Pancreas (tissue), 10 donors: ENCODE results near the gene SS18L1. TPM values are rescaled to one million over a fixed set of nuclear protein-coding genes. Genes with fewer than 3 reads are reported as not detected.

ENCODE experiments used
- ATAC-seq, 4 donors: fragments of 200-7000 bp; cut with Tn5 transposase; one replicate each; pipeline versions ENCODE4 v1.8.0 to v1.9.1; 2020; ENCODE audit warnings: mild to moderate bottlenecking in 4 of 4, moderate library complexity in 4 of 4
- DNase-seq, 6 donors: peaks; one replicate each; pipeline ENCODE4 v3.0.0-alpha.2; 2020
- FAIRE-seq: peaks from 2 replicates; lab custom pipeline; 2012; peaks lifted over from hg19 to GRCh38; lab: Jason Lieb, UNC
- H3K27ac ChIP-seq, 4 donors: fragments of 200-600 bp; sonication (generic); 1 replicate in 3 of 4; 2 replicates in 1 of 4; pipeline versions ENCODE4 v1.5.0 to v1.8.0; 2020
- H3K27me3 ChIP-seq, 4 donors: fragments of 200-600 bp; one replicate each; pipeline ENCODE4 v1.8.0; 2021
- H3K36me3 ChIP-seq, 3 donors: fragments of 200-600 bp; sonication (generic) in 1 of 3; one replicate each; pipeline versions ENCODE4 v1.5.0 to v1.8.0; 2020 to 2021
- H3K4me1 ChIP-seq, 3 donors: fragments of 200-600 bp; one replicate each; pipeline ENCODE4 v1.8.0; 2021
- H3K4me3 ChIP-seq, 4 donors: fragments of 200-600 bp; sonication (generic) in 2 of 4; one replicate each; pipeline versions ENCODE4 v1.5.0 to v1.8.0; 2020 to 2021
- H3K9me3 ChIP-seq, 4 donors: fragments of 200-600 bp; one replicate each; pipeline ENCODE4 v1.8.0; 2021
- WGBS, 2 donors: extraction: QIAGEN DNeasy Blood & Tissue Kit; methylation state at CpG; one replicate each; pipeline ENCODE4 v1.1.7; 2013; 5-methylcytosine and 5-hydroxymethylcytosine counted together
- intact Hi-C, 3 donors: fragments of 100-400 bp; cut with DNase I; formaldehyde crosslinking; loops; one replicate each; pipeline versions ENCODE4 v1.11.1 to v1.14.2; 2022
- polyA plus RNA-seq, 2 donors: library from polyadenylated mRNA; stranded (reverse); fragments of 200-250 nt; gene quantifications; one replicate each; pipeline ENCODE4 v1.2.3, GENCODE V29; 2013
- total RNA-seq, 6 donors: library from RNA; stranded (reverse); fragmentation: NEBNext Ultra II Directional in 4 of 6; extraction: Animal tissue kit (Norgen Biotek cat#: 25700) in 4 of 6; gene quantifications; one replicate each; pipeline versions ENCODE4 v1.2.1 to v1.2.4, GENCODE V29; 2021 to 2023
- TF ChIP-seq, protein P1 (sequence below), 4 donors: fragments of 200-600 bp; sonication (generic) in 3 of 4; IDR thresholded peaks; one replicate each; pipeline versions ENCODE4 v1.5.0 to v1.8.0; 2021; ENCODE audit warnings: antibody characterized with exemption in 4 of 4
- donor health status: healthy with polysubstance abuse.
- donor health status: DM: no; HTN: no; CAD: no; lungs with moderate emphysema.
- donor health status: DM: no; HTN: no; CAD: no.
- donor health status: control.
- donor health status: control.
- donor health status: Bipolar disorder and iron deficiency.
- donor health status: DM: yes; HTN: yes; CAD: no.
- donor health status: DM: no; HTN: no; CAD: no.
- donor health status: DM: no; HTN: no; CAD: no.
- donor health status: DM: yes; HTN: yes; CAD: no.

SS18L1 gene
- total and polyA plus RNA-seq, 8 donors: 6.6 to 19.3 (median 8.4) TPM

DNA sequence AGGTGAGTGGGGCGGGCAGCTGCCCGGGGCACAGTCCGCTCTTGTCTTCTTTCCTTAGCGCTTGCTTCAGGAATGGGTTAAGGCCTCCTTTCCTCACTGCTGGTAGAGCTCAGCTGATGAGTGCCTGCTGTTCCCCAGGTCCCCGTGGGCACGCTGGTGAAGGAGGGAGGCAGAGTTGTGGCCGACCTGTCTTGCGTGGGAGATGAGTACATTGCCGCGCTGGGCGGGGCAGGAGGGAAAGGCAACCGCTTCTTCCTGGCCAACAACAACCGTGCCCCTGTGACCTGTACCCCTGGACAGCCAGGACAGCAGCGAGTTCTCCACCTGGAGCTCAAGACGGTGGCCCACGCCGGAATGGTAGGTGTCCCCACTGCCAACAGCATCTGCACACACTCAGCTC lies 54.9 kb downstream of the SS18L1 start:
- no peaks in the 10 kb centered on the region for H3K9me3 ChIP-seq
- no peaks in the 10 kb centered on the region for H3K27me3 ChIP-seq
- H3K4me1 ChIP-seq: no peaks in the 10 kb centered on the region
- peak in 3 of 6 donors; percentile 6 to 47 (median 33) for DNase-seq
- FAIRE-seq: no peak
- TF ChIP-seq, protein P1, sequence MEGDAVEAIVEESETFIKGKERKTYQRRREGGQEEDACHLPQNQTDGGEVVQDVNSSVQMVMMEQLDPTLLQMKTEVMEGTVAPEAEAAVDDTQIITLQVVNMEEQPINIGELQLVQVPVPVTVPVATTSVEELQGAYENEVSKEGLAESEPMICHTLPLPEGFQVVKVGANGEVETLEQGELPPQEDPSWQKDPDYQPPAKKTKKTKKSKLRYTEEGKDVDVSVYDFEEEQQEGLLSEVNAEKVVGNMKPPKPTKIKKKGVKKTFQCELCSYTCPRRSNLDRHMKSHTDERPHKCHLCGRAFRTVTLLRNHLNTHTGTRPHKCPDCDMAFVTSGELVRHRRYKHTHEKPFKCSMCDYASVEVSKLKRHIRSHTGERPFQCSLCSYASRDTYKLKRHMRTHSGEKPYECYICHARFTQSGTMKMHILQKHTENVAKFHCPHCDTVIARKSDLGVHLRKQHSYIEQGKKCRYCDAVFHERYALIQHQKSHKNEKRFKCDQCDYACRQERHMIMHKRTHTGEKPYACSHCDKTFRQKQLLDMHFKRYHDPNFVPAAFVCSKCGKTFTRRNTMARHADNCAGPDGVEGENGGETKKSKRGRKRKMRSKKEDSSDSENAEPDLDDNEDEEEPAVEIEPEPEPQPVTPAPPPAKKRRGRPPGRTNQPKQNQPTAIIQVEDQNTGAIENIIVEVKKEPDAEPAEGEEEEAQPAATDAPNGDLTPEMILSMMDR (IDR thresholded peaks at IDR 0.05): no peak
- ATAC-seq: no peak
- intact Hi-C loops: no loop called here
- H3K27ac ChIP-seq: no peak overlapping the region
- 93 to 97% methylated on average over 16 to 17 of the region's 17 CpGs for WGBS, 2 donors
- no peak overlapping the region for H3K4me3 ChIP-seq
- H3K36me3 ChIP-seq: peaks cover 5 to 49% (median 16%) of the 10 kb centered on the region in 3 donors

DNA sequence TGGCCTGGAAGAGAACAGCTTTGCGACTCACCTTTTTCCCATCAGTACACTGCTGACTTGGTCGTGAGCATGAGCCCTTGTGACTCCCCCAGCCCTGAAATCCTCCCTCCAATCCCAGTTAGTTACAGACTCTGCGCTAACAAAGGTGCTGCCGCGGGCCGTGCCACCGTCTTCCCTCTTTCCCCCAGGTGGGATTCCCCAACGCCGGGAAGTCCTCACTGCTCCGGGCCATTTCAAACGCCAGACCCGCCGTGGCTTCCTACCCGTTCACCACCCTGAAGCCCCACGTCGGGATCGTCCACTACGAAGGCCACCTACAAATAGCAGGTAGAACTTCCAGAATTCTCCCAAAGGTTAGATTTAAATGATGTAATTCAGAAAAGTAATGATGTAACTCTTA lies 55.4 kb downstream of the SS18L1 start:
- no peaks in the 10 kb centered on the region for H3K4me1 ChIP-seq
- 98% methylated on average over 18 of the region's 18 CpGs for WGBS, 2 donors

DNA sequence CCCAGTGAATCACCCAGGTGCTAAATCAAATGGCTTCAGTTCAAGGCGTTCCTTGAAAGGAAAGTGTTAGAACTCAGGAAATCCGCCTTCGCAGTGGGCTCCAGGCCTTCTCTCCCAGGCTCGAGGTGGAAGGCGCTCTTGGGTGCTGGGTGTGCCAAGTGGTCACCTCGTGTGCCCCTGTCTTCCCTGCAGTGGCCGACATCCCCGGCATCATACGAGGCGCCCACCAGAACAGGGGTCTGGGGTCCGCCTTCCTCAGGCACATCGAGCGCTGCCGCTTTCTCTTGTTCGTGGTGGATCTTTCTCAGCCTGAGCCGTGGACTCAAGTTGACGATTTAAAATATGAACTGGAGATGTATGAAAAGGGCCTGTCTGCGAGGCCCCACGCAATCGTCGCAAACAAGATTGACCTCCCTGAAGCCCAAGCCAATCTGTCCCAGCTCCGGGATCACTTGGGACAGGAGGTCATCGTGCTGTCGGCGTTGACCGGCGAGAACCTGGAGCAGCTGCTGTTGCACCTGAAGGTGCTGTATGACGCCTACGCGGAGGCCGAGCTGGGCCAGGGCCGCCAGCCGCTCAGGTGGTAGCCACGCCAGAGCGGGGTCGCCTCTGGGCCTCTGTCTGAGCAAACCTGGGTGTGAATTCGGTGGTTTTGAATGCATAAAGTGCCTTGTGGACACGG lies 57.1 kb downstream of the SS18L1 start:
- H3K27me3 ChIP-seq: no peaks in the 10 kb centered on the region
- ATAC-seq: no peak
- FAIRE-seq: no peak
- no peak overlapping the region for H3K27ac ChIP-seq
- TF ChIP-seq, protein P1 (IDR thresholded peaks at IDR 0.05): no peak
- intact Hi-C loops: no loop called here
- DNase-seq: peak in 3 of 6 donors; percentile 22 to 65 (median 45)
- no peaks in the 10 kb centered on the region for H3K4me1 ChIP-seq
- 93 to 95% methylated on average over 38 of the region's 38 CpGs for WGBS, 2 donors
- peaks cover 5 to 45% (median 16%) of the 10 kb centered on the region in 3 donors for H3K36me3 ChIP-seq
- no peaks in the 10 kb centered on the region for H3K9me3 ChIP-seq
- no peak overlapping the region for H3K4me3 ChIP-seq

More for the DNA sequence above, 55.4 kb downstream of the SS18L1 start:
- no peaks in the 10 kb centered on the region for H3K27me3 ChIP-seq
- intact Hi-C loops: no loop called here
- DNase-seq (peak in 3 of 6 donors; percentile 8 to 56 (median 44)), ATAC-seq (no peak), FAIRE-seq (no peak)
- H3K27ac ChIP-seq: no peak overlapping the region
- TF ChIP-seq, protein P1 (IDR thresholded peaks at IDR 0.05): no peak
- H3K4me3 ChIP-seq: no peak overlapping the region
- H3K9me3 ChIP-seq: no peaks in the 10 kb centered on the region
- peaks cover 5 to 49% (median 16%) of the 10 kb centered on the region in 3 donors for H3K36me3 ChIP-seq

DNA sequence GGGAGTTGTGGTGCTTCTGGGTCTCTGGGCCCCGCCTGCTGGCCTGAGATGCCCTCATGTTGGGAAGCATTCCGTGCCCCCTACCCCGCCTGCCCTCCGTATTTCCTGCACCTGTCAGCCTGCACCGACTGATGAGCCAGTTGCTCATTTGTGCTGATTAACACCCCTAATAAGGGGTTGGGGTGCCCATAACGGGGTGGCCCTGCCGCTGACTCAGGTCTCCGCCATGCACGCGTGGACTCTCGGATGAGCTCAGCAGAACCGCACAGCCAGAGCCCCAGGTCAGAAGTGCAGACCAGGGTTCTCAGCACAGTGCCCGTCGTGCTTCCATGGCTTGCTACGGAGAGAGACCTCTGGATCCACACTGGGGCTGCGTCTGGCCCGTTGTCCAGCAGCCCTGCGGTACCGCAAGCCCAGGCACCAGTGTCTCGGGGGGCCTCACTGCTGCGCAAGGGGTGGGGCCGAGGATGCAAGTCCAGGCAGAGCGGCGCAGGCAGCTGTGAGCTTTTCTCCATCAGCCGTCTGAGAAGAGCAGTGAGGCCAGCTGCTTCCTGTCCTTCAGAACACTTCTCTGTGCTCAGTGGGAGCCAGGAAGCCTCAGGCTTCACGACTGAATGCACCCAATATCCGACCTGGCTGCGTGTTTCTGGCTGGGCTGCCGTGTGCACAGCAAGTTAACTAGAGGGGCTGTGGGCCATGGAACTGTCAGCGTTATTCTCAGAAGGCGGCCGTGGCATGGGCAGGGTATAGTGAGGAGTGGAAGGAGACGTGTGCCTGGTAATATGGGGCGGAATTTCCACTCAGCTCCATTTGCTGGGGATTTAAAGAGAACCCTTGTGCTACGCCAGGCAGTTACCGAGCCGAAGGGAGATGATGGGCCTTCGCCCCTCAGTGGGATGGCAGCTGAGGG lies 57.9 kb downstream of the SS18L1 start:
- intact Hi-C loops: no loop called here
- TF ChIP-seq, protein P1 (IDR thresholded peaks at IDR 0.05): no peak
- Histone ChIP-seq H3K36me3 (peaks cover 5 to 37% (median 16%) of the 10 kb centered on the region in 3 donors), H3K9me3 (no peaks in the 10 kb centered on the region), H3K4me1 (no peaks in the 10 kb centered on the region), H3K4me3 (no peak overlapping the region), H3K27me3 (no peaks in the 10 kb centered on the region), H3K27ac (no peak overlapping the region)
- ATAC-seq (no peak), FAIRE-seq (no peak), DNase-seq (peak in 3 of 6 donors; percentile 17 to 51 (median 30))
- WGBS, 2 donors: 90 to 94% methylated on average over 38 of the region's 38 CpGs
